ENCODE measurements around the gene KRTAP10-12.
"Not testable (repeated sequence)": the region's sequence is repeated elsewhere in the genome, so short reads cannot be mapped to it uniquely, and the experiment has no call there.

KRTAP10-12 gene

GRCh38 chr21:44667612-44668011 is 29.4 kb upstream of the KRTAP10-12 start:
- no peak for DNase-seq (ENCODE audit: low read depth, low spot score)

- DNase-seq (ENCODE audit: low read depth, low spot score): no peak
Measured at GRCh38 chr21:44670642-44671432, 26.1 kb upstream of the KRTAP10-12 start.

- DNase-seq (ENCODE audit: low read depth, low spot score): no peak
Measured at GRCh38 chr21:44671911-44672310, 25.1 kb upstream of the KRTAP10-12 start.

- no peak for DNase-seq (ENCODE audit: low read depth, low spot score)
Measured at GRCh38 chr21:44677881-44678280, 19.1 kb upstream of the KRTAP10-12 start.

- no peak for DNase-seq (ENCODE audit: low read depth, low spot score)
Measured at GRCh38 chr21:44681152-44681551, 15.8 kb upstream of the KRTAP10-12 start.

- no peak for DNase-seq (ENCODE audit: low read depth, low spot score)
Measured at GRCh38 chr21:44681861-44682579, 15.0 kb upstream of the KRTAP10-12 start, which contains the start of gene KRTAP12-1. Gene KRTAP12-1, minus strand, starts transcription at chr21:44682163. Its CDS starts 40 bp downstream, at chr21:44682123.

GRCh38 chr21:44682580-44683151 is 14.3 kb upstream of the KRTAP10-12 start:
- no peak for DNase-seq (ENCODE audit: low read depth, low spot score)

GRCh38 chr21:44684077-44684476 is 12.9 kb upstream of the KRTAP10-12 start:
- no peak for DNase-seq (ENCODE audit: low read depth, low spot score)

GRCh38 chr21:44684483-44684882 is 12.5 kb upstream of the KRTAP10-12 start:
- no peak for DNase-seq (ENCODE audit: low read depth, low spot score)

- not testable (repeated sequence) for DNase-seq (ENCODE audit: low read depth, low spot score)
Measured at GRCh38 chr21:44685050-44685449, 11.9 kb upstream of the KRTAP10-12 start.

GRCh38 chr21:44686000-44686781 is 10.8 kb upstream of the KRTAP10-12 start:
- DNase-seq (ENCODE audit: low read depth, low spot score): peak; percentile 56

GRCh38 chr21:44686843-44687561 is 10.0 kb upstream of the KRTAP10-12 start:
- DNase-seq (ENCODE audit: low read depth, low spot score): peak; percentile 29

- no peak for DNase-seq (ENCODE audit: low read depth, low spot score)
Measured at GRCh38 chr21:44687671-44688070, 9.3 kb upstream of the KRTAP10-12 start.

- not testable (repeated sequence) for DNase-seq (ENCODE audit: low read depth, low spot score)
Measured at GRCh38 chr21:44689740-44690139, 7.2 kb upstream of the KRTAP10-12 start.

GRCh38 chr21:44691686-44692085 is 5.3 kb upstream of the KRTAP10-12 start:
- DNase-seq (ENCODE audit: low read depth, low spot score): no peak

GRCh38 chr21:44692798-44693512 is 4.0 kb upstream of the KRTAP10-12 start:
- DNase-seq (ENCODE audit: low read depth, low spot score): no peak

- no peak for DNase-seq (ENCODE audit: low read depth, low spot score)
Measured at GRCh38 chr21:44694776-44695175, 2.2 kb upstream of the KRTAP10-12 start.

GRCh38 chr21:44695184-44695583 is 1.8 kb upstream of the KRTAP10-12 start:
- DNase-seq (ENCODE audit: low read depth, low spot score): no peak

- no peak for DNase-seq (ENCODE audit: low read depth, low spot score)
Measured at GRCh38 chr21:44695641-44696040, 1.3 kb upstream of the KRTAP10-12 start.

- DNase-seq (ENCODE audit: low read depth, low spot score): peak; percentile 20
Measured at GRCh38 chr21:44696572-44696971, 400 bp upstream of the KRTAP10-12 start.
